Measurements from ENCODE around the gene CASQ2. TPM values are rescaled to one million over a fixed set of nuclear protein-coding genes. Genes with fewer than 3 reads are reported as not detected.
A peak's percentile ranks its signal among the peaks of the same experiment; 100 is the strongest.

Gene CASQ2
- polyA plus RNA-seq, 1 donor from 2014 or later, result not detected

- H3K4me2 ChIP-seq (ENCODE audit: low read length), result no peak overlapping the region
- no peak for TF ChIP-seq REST (IDR thresholded peaks at IDR 0.05; ENCODE audit: borderline replicate concordance)
- no peak for TF ChIP-seq EP300 (conservative IDR thresholded peaks at IDR 0.05; ENCODE audit: poor library complexity, severe bottlenecking)
- TF ChIP-seq POLR2AphosphoS5 (IDR thresholded peaks at IDR 0.05), result no peak
- no peak for TF ChIP-seq MXI1 (conservative IDR thresholded peaks at IDR 0.05; ENCODE audit: poor library complexity, severe bottlenecking)
- TF ChIP-seq SMC3 (conservative IDR thresholded peaks at IDR 0.05; ENCODE audit: poor library complexity), result peak; percentile 71
- TF ChIP-seq EZH2 (IDR thresholded peaks at IDR 0.05; ENCODE audit: borderline replicate concordance, insufficient read depth, low read length, poor library complexity, severe bottlenecking), result no peak
- peak; percentile 67 for TF ChIP-seq CTCF (IDR thresholded peaks at IDR 0.05; ENCODE audit: poor library complexity, severe bottlenecking)
- peak; percentile 71 for TF ChIP-seq RAD21 (conservative IDR thresholded peaks at IDR 0.05)
- no peak for TF ChIP-seq TAF1 (IDR thresholded peaks at IDR 0.05; ENCODE audit: low read depth)
- H3F3A ChIP-seq (ENCODE audit: insufficient read depth, low read length, poor library complexity, severe bottlenecking), result no peaks in the 10 kb centered on the region
- no peak overlapping the region for H3K4me3 ChIP-seq (ENCODE audit: low read length)
- H3K9me2 ChIP-seq (ENCODE audit: insufficient read depth, low read length), result no peaks in the 10 kb centered on the region
- no peaks in the 10 kb centered on the region for H3K9me3 ChIP-seq (ENCODE audit: low read length)
- no peaks in the 10 kb centered on the region for H3K79me2 ChIP-seq (replicated peaks; ENCODE audit: insufficient read depth, low read length)
- H3K27ac ChIP-seq (ENCODE audit: low read length), result no peak overlapping the region
- no peaks in the 10 kb centered on the region for H3K36me3 ChIP-seq (ENCODE audit: insufficient read depth, low read length)
- H4K20me1 ChIP-seq (ENCODE audit: insufficient read depth), result no peaks in the 10 kb centered on the region
- no peak overlapping the region for H2AFZ ChIP-seq (ENCODE audit: low read depth, low read length)
- H3K27me3 ChIP-seq (ENCODE audit: insufficient read depth, low read depth, low read length), result no peaks in the 10 kb centered on the region
- no peak overlapping the region for H3K9ac ChIP-seq (ENCODE audit: low read length)
Observed at GRCh38 chr1:115771847-115772457, 3.4 kb upstream of the CASQ2 start.

GRCh38 chr1:115771094-115771846 lies 2.8 kb upstream of the CASQ2 start:
- H3K4me2 ChIP-seq (ENCODE audit: low read length), result no peak overlapping the region
- H3F3A ChIP-seq (ENCODE audit: insufficient read depth, low read length, poor library complexity, severe bottlenecking), result no peaks in the 10 kb centered on the region
- H3K27ac ChIP-seq (ENCODE audit: low read length), result no peak overlapping the region
- no peak overlapping the region for H2AFZ ChIP-seq (ENCODE audit: low read depth, low read length)
- no peaks in the 10 kb centered on the region for H3K9me2 ChIP-seq (ENCODE audit: insufficient read depth, low read length)
- no peaks in the 10 kb centered on the region for H4K20me1 ChIP-seq (ENCODE audit: insufficient read depth)
- no peaks in the 10 kb centered on the region for H3K36me3 ChIP-seq (ENCODE audit: insufficient read depth, low read length)
- no peak overlapping the region for H3K9ac ChIP-seq (ENCODE audit: low read length)
- TF ChIP-seq CTCF (IDR thresholded peaks at IDR 0.05; ENCODE audit: poor library complexity, severe bottlenecking) (no peak), SMC3 (conservative IDR thresholded peaks at IDR 0.05; ENCODE audit: poor library complexity) (no peak), EP300 (conservative IDR thresholded peaks at IDR 0.05; ENCODE audit: poor library complexity, severe bottlenecking) (no peak), REST (IDR thresholded peaks at IDR 0.05; ENCODE audit: borderline replicate concordance) (no peak), RAD21 (conservative IDR thresholded peaks at IDR 0.05) (no peak), MXI1 (conservative IDR thresholded peaks at IDR 0.05; ENCODE audit: poor library complexity, severe bottlenecking) (no peak), EZH2 (IDR thresholded peaks at IDR 0.05; ENCODE audit: borderline replicate concordance, insufficient read depth, low read length, poor library complexity, severe bottlenecking) (no peak), TAF1 (IDR thresholded peaks at IDR 0.05; ENCODE audit: low read depth) (no peak), POLR2AphosphoS5 (IDR thresholded peaks at IDR 0.05) (no peak)
- no peaks in the 10 kb centered on the region for H3K27me3 ChIP-seq (ENCODE audit: insufficient read depth, low read depth, low read length)
- no peaks in the 10 kb centered on the region for H3K9me3 ChIP-seq (ENCODE audit: low read length)
- H3K79me2 ChIP-seq (replicated peaks; ENCODE audit: insufficient read depth, low read length), result no peaks in the 10 kb centered on the region
- H3K4me3 ChIP-seq (ENCODE audit: low read length), result no peak overlapping the region

Data from neural cell (in vitro differentiated cells).